ENCODE data around the gene MTMR2.
"Not testable (repeated sequence)": the region's sequence is repeated elsewhere in the genome, so short reads cannot be mapped to it uniquely, and the experiment has no call there.

The MTMR2 gene

GRCh38 chr11:95877291-95877690, 46.6 kb downstream of the MTMR2 start:
- TF ChIP-seq, protein P1, sequence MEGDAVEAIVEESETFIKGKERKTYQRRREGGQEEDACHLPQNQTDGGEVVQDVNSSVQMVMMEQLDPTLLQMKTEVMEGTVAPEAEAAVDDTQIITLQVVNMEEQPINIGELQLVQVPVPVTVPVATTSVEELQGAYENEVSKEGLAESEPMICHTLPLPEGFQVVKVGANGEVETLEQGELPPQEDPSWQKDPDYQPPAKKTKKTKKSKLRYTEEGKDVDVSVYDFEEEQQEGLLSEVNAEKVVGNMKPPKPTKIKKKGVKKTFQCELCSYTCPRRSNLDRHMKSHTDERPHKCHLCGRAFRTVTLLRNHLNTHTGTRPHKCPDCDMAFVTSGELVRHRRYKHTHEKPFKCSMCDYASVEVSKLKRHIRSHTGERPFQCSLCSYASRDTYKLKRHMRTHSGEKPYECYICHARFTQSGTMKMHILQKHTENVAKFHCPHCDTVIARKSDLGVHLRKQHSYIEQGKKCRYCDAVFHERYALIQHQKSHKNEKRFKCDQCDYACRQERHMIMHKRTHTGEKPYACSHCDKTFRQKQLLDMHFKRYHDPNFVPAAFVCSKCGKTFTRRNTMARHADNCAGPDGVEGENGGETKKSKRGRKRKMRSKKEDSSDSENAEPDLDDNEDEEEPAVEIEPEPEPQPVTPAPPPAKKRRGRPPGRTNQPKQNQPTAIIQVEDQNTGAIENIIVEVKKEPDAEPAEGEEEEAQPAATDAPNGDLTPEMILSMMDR (IDR thresholded peaks at IDR 0.05; ENCODE audit: borderline replicate concordance, insufficient read depth, low read depth, low read length), result no peak
- H3K4me3 ChIP-seq (ENCODE audit: low read depth, low read length), result no peak overlapping the region

DNA sequence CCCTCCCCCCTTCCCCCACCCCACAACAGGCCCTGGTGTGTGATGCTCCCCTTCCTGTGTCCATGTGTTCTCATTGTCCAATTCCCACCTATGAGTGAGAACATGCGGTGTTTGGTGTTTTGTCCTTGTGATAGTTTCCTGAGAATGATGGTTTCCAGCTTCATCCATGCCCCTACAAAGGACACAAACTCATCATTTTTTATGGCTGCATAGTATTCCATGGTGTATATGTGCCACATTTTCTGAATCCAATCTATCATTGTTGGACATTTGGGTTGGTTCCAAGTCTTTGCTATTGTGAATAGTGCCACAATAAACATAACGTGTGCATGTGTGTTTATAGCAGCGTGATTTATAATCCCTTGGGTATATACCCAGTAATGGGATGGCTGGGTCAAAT, 53.0 kb downstream of the MTMR2 start:
- H3K4me3 ChIP-seq (ENCODE audit: low read depth, low read length), result not testable (repeated sequence)

DNA sequence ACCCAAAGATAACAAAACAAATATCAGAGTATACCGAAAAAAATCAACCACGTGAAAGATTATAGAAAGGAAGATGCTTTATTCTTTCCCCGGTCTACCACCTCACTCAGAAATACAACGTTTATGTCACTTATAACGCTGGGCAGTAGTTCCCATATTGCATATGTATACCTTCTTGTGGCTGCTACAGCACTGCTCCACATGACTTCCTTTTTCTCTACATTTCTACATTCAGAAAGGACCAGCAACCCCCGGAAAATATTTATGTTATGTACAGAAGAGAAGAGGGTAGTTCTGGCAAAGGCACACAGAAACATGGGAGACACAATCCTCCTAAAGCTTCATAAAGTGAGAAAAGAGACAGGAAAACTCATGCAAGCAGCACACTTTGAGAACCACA, 56.8 kb downstream of the MTMR2 start:
- no peak overlapping the region for H3K4me3 ChIP-seq (ENCODE audit: low read depth, low read length)
- TF ChIP-seq, protein P1 (IDR thresholded peaks at IDR 0.05; ENCODE audit: borderline replicate concordance, insufficient read depth, low read depth, low read length), result no peak

DNA sequence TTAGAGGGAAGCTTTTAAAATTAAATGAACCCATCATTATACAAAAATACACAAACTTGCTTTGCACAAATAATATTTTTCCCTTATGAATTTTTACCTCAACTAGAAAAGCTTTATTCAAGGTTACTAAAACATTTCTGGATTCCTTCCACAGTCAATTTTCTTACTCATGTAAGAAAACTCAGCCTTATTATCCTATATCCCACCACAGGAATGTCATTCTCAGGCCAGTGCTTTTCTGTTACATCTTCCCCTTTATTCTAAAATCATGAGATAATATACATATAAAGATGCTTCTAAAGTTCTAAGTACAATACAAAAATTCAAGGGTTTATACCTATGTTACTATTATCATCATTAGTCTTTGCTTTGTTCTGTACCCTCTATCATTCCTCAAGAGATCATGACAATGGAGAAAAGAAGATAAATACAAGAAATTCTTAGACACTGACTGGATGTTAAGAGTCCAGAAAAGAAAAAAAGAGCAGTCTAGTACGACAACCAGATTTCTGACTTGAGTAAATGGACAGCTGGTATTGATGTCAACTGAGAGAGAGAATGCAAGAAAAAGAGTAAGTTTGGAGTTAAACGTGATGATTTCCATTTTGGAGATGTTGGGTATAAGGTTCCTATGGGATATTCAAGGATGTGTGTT, 60.3 kb downstream of the MTMR2 start:
- TF ChIP-seq, protein P1 (IDR thresholded peaks at IDR 0.05; ENCODE audit: borderline replicate concordance, insufficient read depth, low read depth, low read length), result no peak

DNA sequence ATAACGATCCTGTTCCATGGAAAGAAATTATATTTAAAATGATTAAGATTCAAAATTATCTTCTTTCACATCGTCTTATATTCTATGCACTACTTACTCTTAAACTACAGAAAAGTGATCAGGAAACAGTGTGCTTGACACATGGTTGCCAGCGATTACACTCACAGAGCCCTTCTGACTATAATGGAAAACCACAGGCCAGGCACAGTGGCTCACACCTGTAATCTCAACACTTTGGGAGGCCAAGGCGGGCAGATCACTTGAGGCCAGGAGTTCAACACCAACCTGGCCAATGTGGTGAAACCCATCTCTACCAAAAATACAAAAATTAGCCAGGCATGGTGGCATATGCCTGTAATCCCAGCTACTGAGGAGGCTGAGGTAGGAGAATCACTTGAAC, 63.9 kb downstream of the MTMR2 start:
- H3K4me3 ChIP-seq (ENCODE audit: low read depth, low read length), result not testable (repeated sequence)

More for the DNA sequence above, 60.3 kb downstream of the MTMR2 start:
- H3K4me3 ChIP-seq (ENCODE audit: low read depth, low read length), result no peak overlapping the region

GRCh38 chr11:95854362-95854761, 69.5 kb downstream of the MTMR2 start:
- H3K4me3 ChIP-seq (ENCODE audit: low read depth, low read length), result not testable (repeated sequence)

- H3K4me3 ChIP-seq (ENCODE audit: low read depth, low read length), result no peak overlapping the region
- TF ChIP-seq, protein P1 (IDR thresholded peaks at IDR 0.05; ENCODE audit: borderline replicate concordance, insufficient read depth, low read depth, low read length), result no peak
Observed at GRCh38 chr11:95853862-95854261, 70.0 kb downstream of the MTMR2 start.

- TF ChIP-seq, protein P1 (IDR thresholded peaks at IDR 0.05; ENCODE audit: borderline replicate concordance, insufficient read depth, low read depth, low read length), result no peak
- no peak overlapping the region for H3K4me3 ChIP-seq (ENCODE audit: low read depth, low read length)
Observed at GRCh38 chr11:95853138-95853537, 70.8 kb downstream of the MTMR2 start.

- TF ChIP-seq, protein P1 (IDR thresholded peaks at IDR 0.05; ENCODE audit: borderline replicate concordance, insufficient read depth, low read depth, low read length), result no peak
- no peak overlapping the region for H3K4me3 ChIP-seq (ENCODE audit: low read depth, low read length)
Observed at GRCh38 chr11:95850137-95850536, 73.8 kb downstream of the MTMR2 start.

All from GM12875 (cell line).